Suppressor macrophage treated with lipopolysaccharide for 1 hour (primary cell): ENCODE measurements around the gene LGALS9C.
"Not testable (repeated sequence)": the region's sequence is repeated elsewhere in the genome, so short reads cannot be mapped to it uniquely, and the experiment has no call there.

Source experiments
- DNase-seq, 3 donors: peaks; one replicate each; pipeline ENCODE4 v3.0.0-alpha.2; 2020 to 2022

Gene LGALS9C

GRCh38 chr17:18476508-18477308 lies at the start of gene LGALS9C:
LGALS9C (plus strand) TSS chr17:18476789; CDS start chr17:18476855, 66 bp downstream.
- peak; percentile 5 to 66 (median 46) for DNase-seq

GRCh38 chr17:18432206-18432605 lies 44.4 kb upstream of the LGALS9C start:
- DNase-seq: not testable (repeated sequence)

DNA sequence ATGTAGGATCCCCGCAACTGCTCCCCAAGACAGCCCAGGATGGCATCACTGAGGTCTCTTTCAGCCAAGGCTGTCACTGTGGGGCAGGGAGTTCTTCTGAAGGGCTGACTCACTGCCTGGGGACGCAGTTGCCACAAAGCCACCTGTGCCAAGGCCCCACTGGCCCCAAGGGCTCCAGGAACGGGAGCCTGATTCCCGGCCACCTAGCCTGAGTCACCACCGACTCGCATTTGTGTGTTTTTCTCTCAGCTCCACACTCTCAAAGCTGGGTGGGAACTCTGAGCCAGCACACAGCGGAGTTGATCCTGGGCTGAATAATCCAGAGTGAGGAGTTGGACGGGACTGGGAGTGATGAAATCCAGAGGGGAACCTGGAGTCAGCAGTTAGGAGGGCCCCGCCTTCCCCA lies 37.1 kb upstream of the LGALS9C start:
- DNase-seq: not testable (repeated sequence)

DNA sequence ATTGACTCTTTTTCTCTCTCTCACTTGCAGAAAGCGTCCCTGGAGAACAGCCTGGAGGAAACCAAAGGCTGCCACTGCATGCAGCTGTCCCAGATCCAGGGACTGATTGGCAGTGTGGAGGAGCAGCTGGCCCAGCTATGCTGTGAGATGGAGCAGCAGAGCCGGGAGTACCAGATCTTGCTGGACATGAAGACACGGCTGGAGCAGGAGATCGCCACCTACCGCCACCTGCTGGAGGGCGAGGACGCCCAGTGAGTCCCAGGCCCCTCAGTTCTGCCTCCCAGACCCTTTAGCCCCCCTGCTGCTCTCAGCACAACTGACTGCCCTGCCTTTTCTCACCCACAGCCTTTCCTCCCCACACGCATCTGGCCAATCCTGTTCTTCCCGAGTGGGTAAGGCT lies 34.5 kb upstream of the LGALS9C start:
- not testable (repeated sequence) for DNase-seq

DNA sequence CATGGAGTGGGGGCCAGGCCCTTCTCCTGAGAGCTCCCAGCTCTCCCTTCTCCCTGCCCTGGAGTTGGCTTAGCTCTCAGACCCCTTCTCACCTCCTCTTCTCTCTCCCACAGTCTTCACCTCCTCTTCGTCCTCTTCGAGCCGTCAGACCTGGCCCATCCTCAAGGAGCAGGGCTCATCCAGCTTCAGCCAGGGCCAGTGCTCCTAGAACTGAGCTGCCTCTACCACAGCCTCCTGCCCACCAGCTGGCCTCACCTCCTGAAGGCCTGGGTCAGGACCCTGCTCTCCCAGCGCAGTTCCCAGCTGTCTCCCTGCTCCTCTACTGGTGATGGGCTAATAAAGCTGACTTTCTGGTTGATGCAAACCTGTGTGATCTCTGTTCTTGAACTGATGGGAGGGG lies 34.1 kb upstream of the LGALS9C start:
- DNase-seq: not testable (repeated sequence)

- not testable (repeated sequence) for DNase-seq
Observed at GRCh38 chr17:18447476-18448205, 28.9 kb upstream of the LGALS9C start.

GRCh38 chr17:18448311-18448710 lies 28.3 kb upstream of the LGALS9C start:
- DNase-seq: not testable (repeated sequence)

DNA sequence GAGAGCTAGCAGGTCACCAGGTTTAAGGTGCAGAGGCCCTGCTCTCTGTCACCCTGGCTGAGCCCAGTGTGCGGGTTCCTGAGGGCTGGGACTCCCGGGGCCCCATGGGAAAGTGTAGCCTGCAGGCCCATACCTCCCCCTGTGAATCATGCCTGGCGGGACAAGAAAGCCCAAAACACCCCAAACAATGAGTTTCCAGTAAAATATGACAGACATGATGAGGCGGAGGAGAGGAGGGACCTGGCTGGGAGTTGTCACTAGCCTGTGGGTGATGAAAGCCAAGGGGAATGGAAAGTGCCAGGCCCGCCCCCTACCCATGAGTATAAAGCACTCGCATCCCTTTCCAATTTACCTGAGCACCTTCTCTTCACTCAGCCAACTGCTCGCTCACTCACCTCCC lies 26.8 kb upstream of the LGALS9C start:
- peak in 1 of 3 donors; percentile 15 for DNase-seq

DNA sequence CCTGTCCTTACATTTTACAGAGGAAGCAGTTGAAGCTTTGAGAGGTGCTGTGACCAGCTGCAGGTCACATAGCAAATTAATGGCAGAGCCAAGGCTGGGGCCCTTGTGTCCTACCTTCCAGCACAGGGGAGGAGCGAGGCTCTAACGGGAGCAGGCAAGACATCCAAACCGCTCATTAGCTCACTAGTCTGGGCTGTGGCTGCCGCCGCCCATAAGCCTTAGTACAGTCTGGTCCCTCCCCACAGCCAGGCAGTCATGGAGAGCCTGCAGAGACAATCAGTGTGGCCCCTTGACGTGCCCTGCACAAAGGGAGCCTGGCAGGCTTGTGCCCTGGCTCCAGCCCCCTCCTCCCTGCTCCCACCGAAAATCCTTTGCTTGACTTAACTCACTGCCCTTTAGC lies 25.6 kb upstream of the LGALS9C start:
- DNase-seq: peak in 1 of 3 donors; percentile 5

DNA sequence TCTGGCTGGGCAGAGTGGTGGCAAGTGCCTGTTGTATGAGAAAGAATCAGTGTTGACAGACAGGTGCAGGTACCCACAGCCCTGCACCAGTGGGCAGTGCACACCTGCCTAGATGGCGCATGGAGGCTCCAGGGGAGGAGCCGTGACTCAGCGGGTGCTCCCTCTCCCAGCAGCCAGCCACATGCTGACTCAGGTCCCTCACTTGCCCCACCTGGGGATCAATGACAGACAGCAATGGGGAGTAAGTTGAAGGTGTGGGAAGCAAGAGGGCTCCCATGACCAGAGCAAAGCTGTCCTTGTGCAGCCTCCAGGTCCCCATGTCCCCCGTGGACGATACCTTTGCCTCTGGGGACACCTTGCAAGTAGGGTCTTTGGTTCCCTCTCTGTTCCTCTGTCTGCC lies 24.6 kb upstream of the LGALS9C start:
- not testable (repeated sequence) for DNase-seq

- peak in 1 of 3 donors; percentile 16 for DNase-seq
Observed at GRCh38 chr17:18459035-18459434, 17.6 kb upstream of the LGALS9C start.

DNA sequence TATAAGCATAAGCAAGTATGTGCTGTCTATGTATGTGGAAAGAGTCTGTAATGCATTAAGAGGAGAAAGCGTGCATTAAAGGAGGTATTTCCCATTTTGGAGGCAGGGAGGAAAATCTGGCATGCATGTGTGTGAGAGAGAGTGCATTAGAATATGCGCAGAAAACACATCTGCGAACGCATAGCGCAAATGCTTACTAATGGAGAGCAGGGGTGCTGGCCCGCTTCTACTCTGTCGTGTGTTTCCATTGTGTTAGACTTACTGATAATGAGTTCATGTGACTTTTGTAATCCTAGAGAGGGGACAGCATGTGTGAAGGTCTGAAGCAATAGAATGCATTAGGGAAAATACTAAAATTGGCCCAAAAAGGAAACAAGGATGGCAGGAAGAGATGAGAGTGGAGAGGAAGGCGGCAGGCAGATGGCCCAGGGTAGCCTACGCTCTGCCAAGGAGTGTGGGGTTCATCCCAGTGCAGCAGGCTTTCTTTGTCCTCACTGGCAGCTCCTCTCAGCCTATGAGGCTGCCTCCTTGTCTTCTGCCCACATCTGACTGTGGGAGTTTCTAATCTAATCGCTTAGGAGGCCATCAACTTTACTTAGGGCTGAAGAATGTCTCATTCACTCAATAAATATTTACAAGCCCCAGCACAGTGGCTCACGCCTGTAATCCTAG lies 12.6 kb upstream of the LGALS9C start:
- peak in 1 of 3 donors; percentile 14 for DNase-seq

- peak in 1 of 3 donors; percentile 1 for DNase-seq
Observed at GRCh38 chr17:18466250-18466983, 10.2 kb upstream of the LGALS9C start.

DNA sequence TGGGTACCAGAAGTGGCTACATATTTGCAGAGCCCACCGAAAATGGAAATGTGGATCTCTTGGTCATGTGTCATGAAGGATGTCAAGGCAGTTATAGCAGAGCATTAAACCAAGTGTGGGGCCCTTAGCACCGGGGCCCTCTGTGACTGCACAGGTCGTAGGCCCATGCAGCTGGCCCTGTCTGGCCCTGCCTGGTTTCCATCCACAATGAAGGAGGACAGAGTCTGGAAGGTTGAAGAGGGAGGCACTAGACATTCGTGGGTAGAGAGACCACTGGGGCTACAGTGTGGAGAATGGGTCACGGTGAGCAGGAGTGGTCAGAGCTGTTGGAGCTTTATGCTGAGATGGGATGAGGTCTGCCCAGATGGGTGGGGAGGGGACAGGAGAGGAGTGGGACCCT lies 9.6 kb upstream of the LGALS9C start:
- peak in 1 of 3 donors; percentile 16 for DNase-seq

GRCh38 chr17:18468472-18469171 lies 8.0 kb upstream of the LGALS9C start:
- DNase-seq: not testable (repeated sequence)

DNA sequence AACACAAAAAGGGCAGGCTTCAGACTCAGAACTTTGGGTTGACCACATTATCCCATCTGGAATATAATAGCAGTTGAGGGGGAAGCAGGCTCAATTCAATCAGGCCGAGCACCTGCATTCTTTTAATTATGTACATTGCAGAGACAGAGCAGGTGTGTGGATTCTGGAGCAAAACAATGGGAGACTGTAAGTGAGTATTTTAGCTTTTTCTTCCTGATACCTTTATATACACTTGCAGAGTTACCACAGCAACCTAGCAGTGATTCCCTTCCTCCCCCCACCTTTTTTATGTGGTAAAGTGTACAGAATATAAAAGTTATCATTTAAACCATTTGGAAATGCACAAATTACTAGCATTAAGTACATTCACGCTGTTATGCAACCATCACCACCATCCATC lies 6.8 kb upstream of the LGALS9C start:
- DNase-seq: peak in 1 of 3 donors; percentile 3

DNA sequence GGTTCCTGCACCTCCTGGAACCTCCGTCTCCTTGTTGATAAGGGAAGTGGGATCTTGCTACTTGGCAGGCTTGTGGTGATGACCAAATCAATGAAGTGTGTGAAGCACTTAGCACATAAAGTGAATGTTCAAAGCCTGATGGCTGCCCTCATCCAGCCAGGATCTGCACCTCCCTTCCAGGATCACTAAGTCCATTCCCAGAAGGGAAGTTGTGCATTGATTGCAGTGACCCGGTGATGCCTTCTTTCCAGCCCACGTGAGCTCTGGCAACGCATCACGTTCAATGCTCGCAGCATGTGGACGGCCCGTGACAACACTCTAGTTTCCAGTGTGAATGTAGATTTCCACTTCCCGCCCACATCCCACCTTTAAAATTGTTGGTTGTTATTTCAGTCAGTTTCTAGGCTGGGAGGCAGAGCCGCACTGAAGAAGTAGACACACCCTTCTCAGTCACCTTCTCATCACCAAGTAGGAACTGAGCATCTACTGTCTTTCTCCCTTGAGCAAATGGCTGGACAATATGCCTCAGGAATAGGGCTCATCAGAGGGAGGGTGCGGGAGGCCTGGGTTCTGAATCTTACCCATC lies 6.2 kb upstream of the LGALS9C start:
- DNase-seq: not testable (repeated sequence)

DNA sequence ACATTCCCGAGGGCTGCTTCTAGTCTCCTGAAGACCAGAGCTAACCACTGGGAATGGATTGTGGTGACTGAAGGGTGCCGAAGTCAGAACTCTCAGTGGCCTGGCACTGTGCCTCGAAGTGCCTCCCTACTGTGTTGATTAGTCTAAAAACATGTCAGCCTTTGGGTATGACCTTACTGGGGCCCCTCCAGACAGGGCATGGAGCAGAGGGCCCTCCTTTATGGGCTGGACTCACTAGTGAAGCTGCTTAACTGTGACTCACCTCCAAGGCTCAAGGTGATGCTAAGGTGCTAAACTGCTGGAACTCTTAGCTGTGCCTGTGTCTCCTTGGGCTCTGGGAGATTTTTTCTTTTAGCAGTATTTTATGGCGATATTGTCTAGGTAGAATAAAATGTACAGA lies 2.6 kb upstream of the LGALS9C start:
- not testable (repeated sequence) for DNase-seq

DNA sequence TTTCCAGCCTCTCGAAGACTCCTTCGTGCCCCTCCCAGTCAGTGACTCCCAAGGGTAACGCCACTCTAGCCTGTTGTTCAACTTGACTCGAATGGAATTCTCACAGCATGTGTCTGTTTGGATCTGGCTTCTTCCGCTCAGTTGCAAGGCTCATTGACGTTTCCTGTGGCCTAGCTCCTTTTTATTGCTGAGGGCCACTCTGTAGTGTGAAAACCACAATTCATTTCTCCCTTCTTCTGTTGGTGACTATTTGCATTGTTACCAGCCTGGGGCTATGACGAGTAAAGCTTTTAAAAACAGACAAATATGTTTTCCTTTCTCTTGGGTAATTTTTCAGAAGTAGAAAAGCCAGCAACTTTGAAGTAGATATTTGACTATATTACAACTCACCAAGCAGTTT lies 1.8 kb upstream of the LGALS9C start:
- DNase-seq: not testable (repeated sequence)

- DNase-seq: not testable (repeated sequence)
Observed at GRCh38 chr17:18477367-18477766, 778 bp downstream of the LGALS9C start.

GRCh38 chr17:18478362-18478761 lies 1.8 kb downstream of the LGALS9C start:
- DNase-seq: peak in 1 of 3 donors; percentile 6
